GM18511 (cell line): ENCODE data around the gene CD63.
A peak's percentile ranks its signal among the peaks of the same experiment; 100 is the strongest.

Experiments
- ATAC-seq: cut with Tn5 transposase; IDR thresholded peaks from one replicate; pipeline ENCODE4 v1.9.1; 2021; ENCODE audit warnings: mild to moderate bottlenecking, moderate library complexity; ENCODE audit not compliant: unreplicated experiment

Gene CD63

GRCh38 chr12:55707841-55708694, 20.7 kb downstream of the CD63 start, which contains the start of gene ITGA7:
Gene ITGA7, minus strand, starts transcription at chr12:55707904. Its CDS starts 222 bp downstream, at chr12:55707682.
- ATAC-seq: peak; percentile 59

DNA sequence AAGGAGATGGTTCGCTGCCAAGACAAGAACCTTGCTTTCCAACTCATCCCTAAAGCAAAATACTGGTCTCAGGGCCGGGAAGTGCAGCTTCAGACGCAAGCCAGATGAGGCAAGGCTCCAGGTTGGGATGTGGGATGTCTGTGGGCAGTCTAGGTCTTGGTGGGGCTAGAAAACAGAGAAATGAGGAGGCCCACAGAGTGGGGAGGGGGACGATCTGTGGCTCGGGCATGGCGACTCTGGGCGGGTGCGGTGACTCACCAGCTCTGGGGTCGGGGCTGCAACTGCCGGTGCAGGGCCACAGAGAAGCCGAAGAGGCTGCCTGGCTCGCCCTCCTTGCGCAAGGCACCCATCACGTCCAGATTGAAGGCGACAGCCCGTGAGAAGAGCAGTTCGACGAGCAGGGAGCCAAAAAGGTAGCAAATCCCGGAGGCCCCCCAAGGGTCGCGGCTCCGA, 21.6 kb downstream of the CD63 start:
- no peak for ATAC-seq

- no peak for ATAC-seq
Observed at GRCh38 chr12:55706568-55707218, 22.1 kb downstream of the CD63 start.

- no peak for ATAC-seq
Observed at GRCh38 chr12:55705782-55706402, 22.9 kb downstream of the CD63 start.

GRCh38 chr12:55704824-55705718, 23.7 kb downstream of the CD63 start:
- no peak for ATAC-seq

- no peak for ATAC-seq
Observed at GRCh38 chr12:55703901-55704761, 24.7 kb downstream of the CD63 start.

DNA sequence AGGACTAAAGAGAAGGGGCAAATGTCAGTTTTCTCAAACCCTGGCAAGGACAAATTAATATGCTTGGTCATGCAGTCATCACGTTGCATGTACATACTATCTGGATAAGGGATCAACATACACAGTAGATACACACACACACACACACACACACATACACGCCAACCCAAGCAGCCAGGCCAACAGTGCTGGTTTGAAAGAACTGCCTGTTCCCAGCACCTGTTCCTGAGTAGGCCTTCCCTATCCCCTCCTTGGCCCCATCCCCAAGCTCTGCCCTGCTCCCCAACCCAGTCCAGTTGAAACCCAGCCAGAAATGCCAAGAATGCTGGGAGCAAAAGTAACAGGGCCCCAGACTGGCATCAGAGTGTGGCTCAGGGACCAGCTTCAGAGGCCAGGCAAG, 25.5 kb downstream of the CD63 start:
- ATAC-seq: no peak

GRCh38 chr12:55702861-55703260, 25.9 kb downstream of the CD63 start:
- ATAC-seq: no peak

- no peak for ATAC-seq
Observed at GRCh38 chr12:55700255-55701018, 28.4 kb downstream of the CD63 start.

DNA sequence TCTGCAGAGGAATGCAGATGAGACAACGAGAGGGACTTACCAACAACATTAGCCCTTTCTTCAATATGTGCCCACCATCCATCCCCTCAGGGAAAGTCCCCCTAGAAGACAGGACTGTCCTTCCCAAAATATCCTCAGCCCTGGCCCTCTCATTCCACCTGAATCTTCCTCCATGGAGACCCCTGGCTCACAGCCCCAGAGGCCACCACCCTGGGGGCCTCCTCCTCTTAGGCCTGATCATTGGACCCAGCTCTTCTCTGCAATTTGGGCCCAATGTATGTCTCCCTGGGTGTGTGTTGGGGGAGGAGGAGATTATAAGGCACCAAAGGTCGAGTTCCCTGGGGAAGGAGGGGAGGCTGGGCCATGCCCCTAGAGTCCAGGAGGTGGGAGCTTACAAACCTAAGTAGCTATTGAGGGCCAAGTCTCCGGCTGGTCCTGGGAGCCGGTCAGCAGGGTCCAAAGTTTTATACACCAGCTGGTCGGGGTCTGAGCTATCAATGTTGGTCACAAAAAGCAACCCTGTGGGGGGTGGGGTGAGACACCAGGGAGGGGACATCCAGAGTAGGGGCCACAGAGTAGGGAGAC, 29.2 kb downstream of the CD63 start:
- no peak for ATAC-seq

DNA sequence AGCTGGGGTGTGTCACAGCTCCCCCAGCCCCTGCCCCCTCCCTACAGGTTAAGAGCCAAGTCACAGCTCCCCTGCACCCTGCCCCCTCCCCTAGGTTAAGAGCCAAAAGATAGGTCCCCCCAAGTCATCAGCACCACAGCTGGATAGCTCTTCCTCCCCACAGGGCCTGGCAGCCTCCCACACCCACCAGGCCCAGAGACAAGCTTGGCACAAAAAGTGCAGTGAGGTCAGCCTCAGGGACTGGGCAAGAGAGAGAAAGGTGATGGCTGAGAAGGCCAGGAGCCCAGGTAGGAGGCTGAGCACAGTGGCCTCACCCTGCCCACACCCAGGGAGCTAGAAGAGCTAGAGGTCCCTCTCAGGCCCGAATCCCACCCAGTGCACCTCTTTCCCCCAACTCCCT, 29.8 kb downstream of the CD63 start:
- ATAC-seq: no peak

- no peak for ATAC-seq
Observed at GRCh38 chr12:55698241-55698955, 30.4 kb downstream of the CD63 start.

DNA sequence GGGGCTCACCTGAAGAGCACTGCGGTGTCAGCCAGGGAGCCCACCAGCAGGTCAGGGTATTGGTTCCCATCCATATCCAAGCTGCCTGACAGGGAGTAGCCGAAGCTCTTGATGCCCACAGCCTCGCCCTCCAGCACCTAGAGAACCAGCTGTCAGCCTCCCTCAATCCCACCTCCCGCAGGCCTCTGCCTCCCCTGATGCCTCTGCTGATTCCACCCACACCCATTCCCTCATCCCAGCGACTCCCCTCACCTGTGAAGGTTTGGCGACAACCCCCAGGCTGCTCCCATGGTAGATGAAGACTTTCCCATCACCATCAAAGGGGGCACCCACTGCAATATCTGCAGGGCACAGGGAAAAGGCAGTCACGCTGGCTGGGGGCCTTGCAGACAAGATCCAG, 31.1 kb downstream of the CD63 start:
- ATAC-seq: no peak

DNA sequence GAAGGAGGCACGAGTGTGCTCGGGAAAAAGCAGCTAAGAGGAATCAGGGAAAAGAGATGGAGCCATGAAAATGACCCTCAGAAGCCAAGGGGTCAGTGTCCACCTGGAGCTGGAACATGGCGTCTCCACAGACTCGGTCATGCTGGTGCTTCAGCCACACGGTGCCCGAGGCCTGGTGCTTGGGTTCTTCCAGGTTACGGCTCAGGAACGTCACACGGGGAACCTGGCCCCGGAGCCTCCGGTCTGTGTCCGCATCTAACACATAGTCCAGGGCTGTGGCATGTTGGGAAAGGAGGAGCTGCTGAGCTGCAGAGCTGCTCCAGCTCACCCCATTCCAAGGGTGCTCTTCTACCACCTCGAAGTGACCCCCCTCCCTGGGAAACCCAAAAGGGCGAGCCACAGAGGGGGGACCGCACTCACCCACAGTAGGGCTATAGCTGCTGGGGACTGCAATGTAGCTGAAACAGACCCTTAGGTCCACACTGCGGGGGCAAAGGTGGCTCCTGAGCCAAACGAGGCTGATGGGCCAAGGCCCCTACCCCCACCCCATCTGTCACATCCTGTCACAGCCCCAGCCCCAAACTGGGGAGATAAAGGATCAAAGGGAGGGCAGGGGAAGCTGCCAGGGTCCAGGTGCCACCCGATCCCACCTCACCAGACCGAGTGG, 31.9 kb downstream of the CD63 start:
- ATAC-seq: no peak

DNA sequence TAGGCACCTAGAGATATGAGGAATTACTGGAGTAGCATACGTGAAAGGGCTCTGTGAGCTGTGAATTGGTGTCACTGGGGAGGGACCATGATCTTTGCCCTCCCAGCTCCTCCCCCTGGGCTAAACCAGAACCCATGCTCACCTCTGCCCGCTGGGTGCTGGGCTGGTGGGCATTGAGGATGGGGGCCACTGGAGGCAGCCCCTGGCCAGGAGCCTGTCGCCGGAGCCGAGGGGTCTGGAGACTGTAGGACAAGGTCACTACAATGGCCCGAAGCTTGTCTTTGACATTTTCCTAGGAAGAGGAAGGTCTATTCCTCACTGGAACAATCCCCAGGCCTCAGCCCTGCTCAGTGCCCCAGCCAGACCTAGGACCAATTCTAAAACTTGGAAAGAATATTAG, 32.7 kb downstream of the CD63 start:
- ATAC-seq: no peak

DNA sequence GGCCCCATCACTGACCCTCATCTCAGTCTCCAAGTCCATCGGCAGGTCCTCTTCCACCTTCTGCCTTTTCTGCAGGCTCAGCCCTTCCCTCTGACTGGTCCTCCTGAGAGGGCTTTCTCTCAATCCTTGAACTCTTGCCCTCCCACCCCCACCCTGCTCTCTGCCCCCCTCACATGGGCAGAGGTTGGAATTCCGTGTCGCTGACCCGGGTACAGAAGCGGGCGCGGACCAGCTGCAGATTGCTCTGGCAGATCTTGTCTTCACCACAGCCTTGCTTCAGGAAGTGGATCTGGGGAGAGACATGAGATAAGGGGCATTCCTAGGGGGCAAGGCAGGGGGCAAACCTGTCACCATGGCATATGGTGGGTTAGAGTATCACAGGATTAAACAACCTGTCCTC, 33.5 kb downstream of the CD63 start:
- no peak for ATAC-seq

- no peak for ATAC-seq
Observed at GRCh38 chr12:55694651-55695050, 34.2 kb downstream of the CD63 start.

DNA sequence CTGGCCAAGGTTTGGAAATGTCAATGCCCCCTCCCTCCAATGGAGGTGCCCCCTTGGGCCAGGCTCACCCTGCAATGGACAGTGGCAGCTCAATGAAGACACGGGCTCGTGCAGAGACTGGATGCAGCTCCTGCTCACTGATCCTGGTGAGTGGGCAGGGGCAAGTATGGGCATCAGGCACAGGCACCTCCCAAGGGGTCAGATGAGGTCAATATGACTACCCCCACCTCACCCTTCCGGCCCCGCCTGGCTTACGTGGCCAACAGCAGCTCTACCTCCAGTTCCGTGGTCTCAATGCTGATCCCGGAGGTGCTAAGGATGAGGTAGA, 34.7 kb downstream of the CD63 start:
- no peak for ATAC-seq
